Measurements from ENCODE around the gene THEM5.

DNA sequence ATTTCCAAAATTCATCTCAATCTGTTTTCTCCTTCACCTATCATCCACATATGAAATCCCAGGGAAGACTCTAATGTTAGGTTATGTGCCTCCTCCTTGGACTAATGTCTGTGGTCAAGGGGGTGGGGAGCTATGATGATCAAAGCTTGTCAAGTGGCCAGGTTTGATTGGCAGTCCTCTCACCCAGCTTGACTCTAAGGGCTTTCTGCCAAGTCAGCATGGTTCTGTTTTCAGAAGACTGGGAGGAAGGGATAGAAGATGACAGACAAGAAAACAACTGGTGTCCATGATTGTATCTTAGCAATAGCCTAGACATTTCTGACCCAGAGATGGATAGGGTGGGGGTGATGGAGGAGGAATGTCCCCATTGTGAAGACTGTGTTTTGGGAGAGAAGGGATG, 9.1 kb upstream of the THEM5 start:
- TF ChIP-seq, protein P1, sequence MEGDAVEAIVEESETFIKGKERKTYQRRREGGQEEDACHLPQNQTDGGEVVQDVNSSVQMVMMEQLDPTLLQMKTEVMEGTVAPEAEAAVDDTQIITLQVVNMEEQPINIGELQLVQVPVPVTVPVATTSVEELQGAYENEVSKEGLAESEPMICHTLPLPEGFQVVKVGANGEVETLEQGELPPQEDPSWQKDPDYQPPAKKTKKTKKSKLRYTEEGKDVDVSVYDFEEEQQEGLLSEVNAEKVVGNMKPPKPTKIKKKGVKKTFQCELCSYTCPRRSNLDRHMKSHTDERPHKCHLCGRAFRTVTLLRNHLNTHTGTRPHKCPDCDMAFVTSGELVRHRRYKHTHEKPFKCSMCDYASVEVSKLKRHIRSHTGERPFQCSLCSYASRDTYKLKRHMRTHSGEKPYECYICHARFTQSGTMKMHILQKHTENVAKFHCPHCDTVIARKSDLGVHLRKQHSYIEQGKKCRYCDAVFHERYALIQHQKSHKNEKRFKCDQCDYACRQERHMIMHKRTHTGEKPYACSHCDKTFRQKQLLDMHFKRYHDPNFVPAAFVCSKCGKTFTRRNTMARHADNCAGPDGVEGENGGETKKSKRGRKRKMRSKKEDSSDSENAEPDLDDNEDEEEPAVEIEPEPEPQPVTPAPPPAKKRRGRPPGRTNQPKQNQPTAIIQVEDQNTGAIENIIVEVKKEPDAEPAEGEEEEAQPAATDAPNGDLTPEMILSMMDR (IDR thresholded peaks at IDR 0.05), result no peak
- TF ChIP-seq POLR2A (IDR thresholded peaks at IDR 0.05), result no peak

All from right lobe of liver (tissue), 4 donors.